GM19035 (cell line): Measurements from ENCODE around the gene KLRG1.
A peak's percentile ranks its signal among the peaks of the same experiment; 100 is the strongest.

Experiments
- ATAC-seq: cut with Tn5 transposase; IDR thresholded peaks from one replicate; pipeline ENCODE4 v1.9.1; 2021; ENCODE audit not compliant: unreplicated experiment

Gene KLRG1

DNA sequence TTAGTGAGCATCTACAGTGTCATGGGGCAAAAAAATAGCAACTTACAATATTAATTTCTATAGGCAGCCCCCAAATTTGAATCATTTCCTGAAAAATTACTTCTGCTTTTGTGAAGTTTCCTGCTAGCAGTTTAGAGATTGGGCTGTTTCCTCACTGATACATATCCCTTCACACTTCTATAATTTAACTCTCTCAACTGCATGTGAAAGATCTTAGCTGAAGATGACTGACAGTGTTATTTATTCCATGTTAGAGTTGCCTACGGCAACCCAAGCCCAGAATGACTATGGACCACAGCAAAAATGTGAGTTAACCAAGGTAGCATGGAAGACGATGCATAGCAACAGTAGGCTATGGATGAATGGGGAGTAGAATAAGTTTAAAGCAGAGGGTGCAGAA, at the start of gene KLRG1:
TSS of gene KLRG1 (plus strand) at position 134 of the 400 bp plus-strand sequence. CDS start at position 224, 90 bp downstream.
- ATAC-seq, result no peak

DNA sequence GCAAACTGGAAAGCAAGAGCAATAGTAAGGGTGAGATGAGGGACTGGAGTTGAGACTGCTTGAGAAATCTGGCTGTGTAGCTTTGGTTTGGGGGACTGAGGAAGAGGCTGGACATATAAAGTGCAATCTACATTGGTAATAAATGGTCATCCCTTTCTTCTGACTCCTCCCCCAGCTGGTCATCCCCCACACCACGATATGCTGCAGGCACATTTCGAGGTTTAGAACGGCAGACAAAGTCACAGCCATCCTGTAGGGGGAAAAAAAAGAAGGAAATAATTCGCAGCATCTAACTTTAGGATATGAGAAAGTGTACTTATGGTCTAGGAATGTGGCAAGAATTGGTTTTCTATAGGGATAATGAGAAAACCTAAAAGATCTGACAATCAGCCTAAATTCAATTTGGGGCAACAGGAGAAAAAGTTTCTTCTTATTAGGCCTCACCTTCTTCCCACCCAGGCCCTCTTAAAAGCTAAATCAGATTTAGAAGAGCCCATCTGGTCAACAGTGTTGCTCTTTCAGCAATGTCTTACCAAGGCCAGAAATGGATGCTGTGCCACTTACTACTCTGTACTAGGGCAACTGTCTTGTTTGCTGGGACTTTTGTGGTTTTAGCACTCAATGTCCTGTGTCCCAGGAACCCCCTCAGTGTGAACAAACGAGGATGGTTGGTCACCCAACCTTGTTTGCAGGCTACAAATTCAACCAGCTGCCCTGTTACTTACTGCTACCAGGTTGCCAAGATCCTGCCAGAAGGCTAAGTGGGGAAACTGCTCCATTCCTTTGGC, 47.5 kb upstream of the KLRG1 start:
- ATAC-seq, result no peak

GRCh38 chr12:8943565-8944186, 45.7 kb upstream of the KLRG1 start:
- ATAC-seq, result no peak

DNA sequence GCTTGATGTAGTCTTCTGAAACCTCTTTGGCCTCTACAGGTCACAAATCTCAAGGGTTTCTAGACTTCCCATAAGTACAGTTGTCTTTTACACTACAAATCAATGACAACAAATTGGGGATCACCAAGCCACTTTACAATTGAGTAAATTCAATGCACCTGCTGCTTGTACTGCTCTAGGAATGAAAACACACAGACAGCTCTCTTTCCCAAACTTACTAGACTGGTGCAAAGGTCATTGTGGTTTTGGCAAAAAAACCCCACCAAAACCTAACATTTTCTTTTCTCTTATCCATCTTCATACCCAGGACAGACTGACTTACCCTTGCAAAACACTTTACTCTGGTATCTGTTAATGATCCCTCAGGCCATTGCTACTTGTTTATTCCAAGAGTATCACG, 42.6 kb upstream of the KLRG1 start:
- ATAC-seq, result no peak

GRCh38 chr12:8947737-8948136, 41.6 kb upstream of the KLRG1 start:
- no peak for ATAC-seq

DNA sequence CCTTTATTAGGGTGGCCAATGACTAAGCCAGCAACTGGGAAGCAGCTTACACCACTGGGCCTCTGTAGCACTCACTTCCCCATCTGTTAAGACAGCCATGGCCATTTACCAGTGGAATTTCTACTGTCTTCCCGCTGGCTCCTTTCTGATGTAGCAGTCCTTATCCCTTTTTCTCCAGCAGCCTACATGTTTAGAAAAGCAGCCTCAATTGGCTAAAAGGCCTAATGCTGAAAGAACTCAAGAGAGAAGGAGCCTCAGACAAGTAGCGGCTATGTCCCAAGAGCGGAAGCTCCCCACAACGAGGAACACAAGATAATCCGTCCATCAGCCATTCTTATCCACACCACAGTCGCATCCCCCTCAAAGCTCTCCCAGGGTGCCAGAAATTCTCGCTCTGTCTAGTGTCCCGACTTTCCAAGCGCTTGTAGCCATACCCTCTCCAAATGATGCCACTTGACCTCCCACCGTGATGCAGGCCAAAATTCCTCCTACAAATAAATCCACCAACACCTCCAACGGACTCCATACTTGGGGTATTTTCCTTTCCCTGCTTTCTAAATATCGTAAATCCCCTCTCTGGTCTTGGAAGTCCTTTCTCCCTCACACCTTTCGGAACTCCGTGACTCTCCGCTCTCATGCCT, 40.5 kb upstream of the KLRG1 start:
- no peak for ATAC-seq

DNA sequence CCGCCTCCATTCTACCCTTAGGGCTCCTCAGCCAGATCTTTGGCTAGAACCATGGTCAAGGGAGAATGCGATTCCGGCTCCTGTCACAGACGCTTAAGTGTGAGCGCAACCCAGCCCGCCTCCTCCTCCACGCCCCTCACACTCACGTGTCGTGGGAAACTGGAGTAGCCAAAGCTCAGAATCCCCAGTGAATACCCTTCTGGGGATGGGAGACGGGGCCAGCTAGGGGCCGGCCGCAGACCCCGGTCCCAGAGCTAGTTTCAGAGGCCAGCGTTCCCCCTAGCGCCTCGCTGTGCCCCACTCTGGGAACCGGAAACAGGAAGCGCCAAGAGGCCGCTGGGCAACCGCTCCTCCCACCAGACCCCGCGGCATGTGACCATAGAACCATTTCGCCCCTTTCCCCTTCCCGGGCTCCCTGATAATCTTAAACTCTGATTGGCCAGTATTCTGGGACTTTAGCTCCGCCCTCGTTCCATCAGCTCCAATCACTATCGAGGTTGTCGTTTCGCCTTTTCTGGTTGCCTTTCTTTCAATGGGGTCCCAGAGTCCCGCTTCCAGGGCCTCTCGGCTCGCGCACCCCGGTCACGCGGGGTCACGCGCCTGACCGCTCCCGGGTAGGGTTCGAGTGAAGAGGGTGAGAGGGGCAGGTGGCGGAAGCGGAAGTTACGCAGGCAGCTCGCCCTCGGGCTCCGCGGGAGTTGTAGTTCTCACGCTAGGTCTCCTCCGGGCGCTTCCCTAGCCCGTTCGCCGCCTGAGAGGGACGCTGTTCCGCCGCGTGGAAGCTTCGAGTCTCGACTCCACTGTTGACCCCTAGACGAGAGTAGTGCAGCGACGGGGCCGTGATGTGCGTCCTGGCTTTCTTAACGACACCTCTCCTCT, 39.8 kb upstream of the KLRG1 start, which contains the start of gene M6PR:
TSS of gene M6PR (minus strand) at position 304 of the 879 bp plus-strand sequence. CDS start 3,241 bp downstream, outside the sequence.
- ATAC-seq, result peak; percentile 87

DNA sequence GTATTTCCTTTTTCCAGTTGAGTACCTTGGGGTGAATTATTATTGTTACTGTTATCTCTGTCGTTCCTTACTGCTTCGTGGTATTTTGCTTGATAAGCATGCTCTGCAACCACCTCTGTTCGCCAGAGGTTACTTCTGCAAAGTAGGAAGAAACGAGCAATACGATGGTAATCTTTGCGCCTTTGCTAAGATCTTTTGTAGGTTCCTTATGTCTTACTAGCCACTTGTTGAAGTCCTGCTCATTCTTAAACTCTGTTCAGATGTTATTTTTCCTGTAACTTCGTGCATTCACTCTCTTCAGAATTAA, 39.2 kb upstream of the KLRG1 start:
- peak; percentile 6 for ATAC-seq

DNA sequence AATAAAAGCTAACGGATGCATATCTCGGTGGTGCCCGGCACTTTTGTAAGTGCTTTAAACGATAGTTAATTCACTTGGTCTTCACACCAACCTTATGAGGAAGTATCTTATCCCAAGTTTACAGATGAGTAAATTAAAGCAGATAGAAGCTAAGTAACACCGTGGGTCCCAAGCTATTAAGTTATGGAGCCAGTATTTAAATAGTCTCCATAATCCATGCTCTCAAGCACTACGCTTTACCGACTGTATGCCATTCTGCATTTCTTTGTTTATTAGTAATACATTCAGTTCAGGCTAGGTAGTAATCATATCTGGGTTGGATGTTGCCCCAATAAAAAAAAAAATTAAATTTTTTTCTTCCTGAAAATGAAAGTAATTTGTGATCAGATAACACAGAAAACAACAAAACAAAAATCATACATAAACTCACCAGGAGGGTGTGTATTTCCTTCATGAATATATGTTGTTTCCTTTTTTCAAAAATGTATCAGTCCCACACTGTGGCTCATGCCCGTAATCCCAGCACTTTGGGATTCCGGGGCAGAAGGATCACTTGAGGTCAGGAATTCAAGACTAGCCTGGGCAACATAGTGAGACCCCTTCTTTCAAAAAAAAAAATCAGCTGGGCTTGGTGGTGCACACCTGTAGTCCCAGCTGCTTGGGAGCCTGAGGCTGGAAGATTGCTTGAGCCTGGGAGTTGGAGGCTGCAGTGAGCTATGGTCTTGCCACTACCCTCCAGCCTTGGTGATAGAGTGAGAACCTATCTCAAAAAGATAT, 38.5 kb upstream of the KLRG1 start:
- ATAC-seq, result no peak

- ATAC-seq, result no peak
Observed at GRCh38 chr12:8951744-8952143, 37.6 kb upstream of the KLRG1 start.

DNA sequence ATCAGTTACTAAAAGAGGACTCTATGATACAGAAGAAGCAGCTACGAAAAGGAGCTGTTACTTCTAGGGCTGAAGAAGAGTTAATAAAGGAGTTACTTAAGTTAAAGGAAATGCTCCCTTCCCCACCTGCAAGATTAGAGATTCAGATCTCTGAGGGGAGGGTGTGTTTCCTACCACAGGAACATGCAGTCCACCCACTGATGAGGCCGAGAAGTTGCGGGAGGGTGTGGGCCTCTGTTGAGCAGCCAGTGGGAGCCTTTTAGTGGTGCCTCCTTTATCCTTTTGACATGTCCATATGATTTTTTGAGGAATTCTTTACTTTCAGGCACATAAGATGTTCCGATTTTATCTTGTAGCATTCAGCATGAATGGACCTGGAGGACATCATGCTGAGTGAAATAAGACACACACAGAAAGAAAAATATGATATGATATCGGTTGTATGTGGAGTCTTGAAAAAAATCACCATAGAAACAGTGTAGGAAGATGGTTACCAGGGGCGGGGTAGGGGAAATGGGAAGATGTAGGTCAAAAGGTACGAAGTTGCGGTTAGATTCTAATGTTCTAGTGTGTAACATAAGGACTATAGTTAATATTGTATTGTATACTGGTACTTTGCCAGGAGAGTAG, 35.5 kb upstream of the KLRG1 start:
- ATAC-seq, result no peak

DNA sequence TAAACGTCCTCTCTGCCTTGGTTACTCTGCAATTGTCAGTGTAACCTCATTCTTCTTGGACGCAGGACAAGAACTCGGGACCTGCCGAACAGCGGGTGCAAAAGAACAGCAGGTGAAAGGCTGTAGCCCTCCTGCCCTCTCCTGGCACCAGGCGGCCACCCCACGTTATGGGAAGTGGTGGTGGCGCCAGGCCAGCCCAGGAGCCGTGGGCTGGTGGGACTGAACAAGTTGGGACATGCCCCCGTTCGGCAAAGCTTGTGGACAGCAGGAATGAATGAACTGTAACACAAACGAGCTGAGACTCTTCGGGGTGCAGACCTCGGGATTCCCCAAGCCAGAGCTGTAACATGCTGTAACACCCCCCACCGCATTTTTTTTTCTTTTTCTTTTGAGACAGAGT, 33.3 kb upstream of the KLRG1 start:
- no peak for ATAC-seq

DNA sequence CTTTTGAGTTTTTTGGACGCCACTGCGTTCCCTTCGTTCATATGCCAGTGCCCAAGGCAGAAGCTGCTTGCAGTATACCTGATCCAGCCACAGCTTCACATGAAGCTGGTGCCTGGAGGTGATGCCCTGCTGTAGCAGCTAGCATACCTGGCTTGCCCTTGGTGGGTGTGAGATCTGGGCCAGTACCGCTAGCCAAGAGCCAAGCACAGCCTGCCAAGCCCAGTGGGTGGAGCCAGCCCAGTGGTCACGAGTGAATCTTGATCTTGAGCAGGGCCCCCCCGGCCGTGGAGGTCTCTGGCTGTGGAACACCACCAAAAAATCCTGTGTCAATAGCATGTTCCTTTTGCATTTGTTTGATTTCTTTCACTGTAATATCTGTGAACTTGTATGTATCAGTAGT, 32.6 kb upstream of the KLRG1 start:
- no peak for ATAC-seq

- no peak for ATAC-seq
Observed at GRCh38 chr12:8957561-8957960, 31.8 kb upstream of the KLRG1 start.

DNA sequence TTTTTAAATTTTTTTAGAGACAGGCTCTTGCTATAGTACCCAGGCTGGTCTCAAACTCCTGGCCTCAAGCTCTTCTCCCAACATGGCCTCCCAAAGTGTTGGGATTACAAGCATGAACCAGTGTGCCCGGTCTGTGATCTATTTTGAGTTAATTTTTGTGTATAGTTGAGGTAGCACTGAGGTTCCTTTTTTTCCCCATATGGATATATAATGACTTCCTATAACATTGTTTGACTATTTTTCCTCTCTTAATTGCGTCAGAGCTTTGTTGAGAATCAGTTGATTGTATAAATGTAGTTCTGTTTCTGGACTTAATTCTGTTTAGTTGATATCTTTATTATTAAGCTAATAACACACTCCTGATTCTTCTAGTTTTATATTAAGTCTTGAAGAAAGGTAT, 31.3 kb upstream of the KLRG1 start:
- ATAC-seq, result no peak

DNA sequence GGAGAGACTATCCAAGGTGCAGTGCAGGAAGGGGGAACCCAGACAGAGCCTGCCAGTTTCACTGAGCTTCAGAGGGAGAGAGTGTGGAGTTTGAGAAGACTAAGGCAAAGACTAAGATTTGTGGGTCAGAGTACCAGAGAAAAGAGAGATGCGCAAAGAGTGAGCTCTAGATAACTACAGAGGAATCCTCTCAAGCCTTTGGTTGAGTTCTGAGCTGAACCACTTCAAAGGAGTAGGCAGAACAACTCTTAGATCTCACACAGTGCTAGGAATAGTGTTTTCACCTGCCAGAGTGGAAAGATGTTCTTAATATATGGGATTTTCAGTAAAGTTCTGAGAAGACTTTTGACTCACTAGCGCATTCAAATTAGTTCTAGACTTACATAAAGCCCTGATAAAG, 29.2 kb upstream of the KLRG1 start:
- no peak for ATAC-seq

DNA sequence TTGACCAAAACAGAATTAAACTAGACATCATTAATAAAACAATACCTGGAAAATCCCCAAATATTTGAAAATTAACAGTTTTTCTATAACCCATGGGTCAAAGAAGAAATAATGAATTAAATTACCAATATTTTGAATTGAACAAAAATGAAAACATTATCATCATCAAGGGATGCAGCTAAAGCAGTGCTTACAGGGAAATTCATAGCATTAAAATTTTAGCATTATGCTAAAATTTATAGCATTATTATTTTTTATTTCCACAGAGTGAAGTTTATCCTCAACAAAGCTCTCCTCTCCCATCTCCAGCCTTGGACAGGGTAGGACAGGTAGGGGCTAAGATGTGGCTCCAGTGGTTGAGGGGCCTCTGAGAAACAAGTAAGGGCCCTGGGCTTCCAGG, 20.6 kb upstream of the KLRG1 start:
- no peak for ATAC-seq

- no peak for ATAC-seq
Observed at GRCh38 chr12:8969861-8970411, 19.4 kb upstream of the KLRG1 start.

- no peak for ATAC-seq
Observed at GRCh38 chr12:8970432-8970831, 18.9 kb upstream of the KLRG1 start.

DNA sequence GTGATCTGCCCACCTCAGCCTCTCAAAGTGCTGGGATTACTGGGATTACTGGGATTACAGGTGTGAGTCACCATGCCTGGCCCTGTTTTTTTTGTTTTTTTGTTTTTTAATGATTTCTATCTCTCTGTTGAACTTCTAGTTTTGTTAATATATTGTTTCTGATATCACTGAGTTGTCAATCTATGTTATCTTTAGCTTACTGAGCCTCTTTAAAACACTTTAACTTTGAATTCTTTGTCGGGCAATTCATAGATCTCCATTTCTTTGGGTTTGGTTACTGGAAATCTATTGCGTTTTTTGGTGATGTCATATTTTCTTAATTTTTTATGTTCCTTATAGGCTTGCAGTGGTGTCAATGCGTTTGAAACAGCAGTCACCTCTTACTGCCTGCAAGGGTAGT, 9.2 kb upstream of the KLRG1 start:
- ATAC-seq, result no peak
